GM21576 (cell line): ENCODE data around the gene ENO4.

Experiments used
- ATAC-seq: cut with Tn5 transposase; IDR thresholded peaks from one replicate; pipeline ENCODE4 v1.9.1; 2021; ENCODE audit warnings: mild to moderate bottlenecking, moderate library complexity; ENCODE audit not compliant: unreplicated experiment

Gene ENO4, protein sequence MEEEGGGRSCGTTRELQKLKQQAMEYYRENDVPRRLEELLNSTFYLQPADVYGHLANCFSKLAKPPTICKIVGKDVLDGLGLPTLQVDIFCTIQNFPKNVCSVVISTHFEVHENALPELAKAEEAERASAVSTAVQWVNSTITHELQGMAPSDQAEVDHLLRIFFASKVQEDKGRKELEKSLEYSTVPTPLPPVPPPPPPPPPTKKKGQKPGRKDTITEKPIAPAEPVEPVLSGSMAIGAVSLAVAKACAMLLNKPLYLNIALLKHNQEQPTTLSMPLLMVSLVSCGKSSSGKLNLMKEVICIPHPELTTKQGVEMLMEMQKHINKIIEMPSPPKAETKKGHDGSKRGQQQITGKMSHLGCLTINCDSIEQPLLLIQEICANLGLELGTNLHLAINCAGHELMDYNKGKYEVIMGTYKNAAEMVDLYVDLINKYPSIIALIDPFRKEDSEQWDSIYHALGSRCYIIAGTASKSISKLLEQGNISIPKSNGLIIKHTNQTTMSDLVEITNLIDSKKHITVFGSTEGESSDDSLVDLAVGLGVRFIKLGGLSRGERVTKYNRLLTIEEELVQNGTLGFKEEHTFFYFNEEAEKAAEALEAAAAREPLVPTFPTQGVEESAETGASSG

GRCh38 chr10:116849248-116850057 is at the start of gene ENO4:
Gene ENO4 (plus strand): TSS chr10:116849499. CDS start chr10:116849567, 68 bp downstream.
- ATAC-seq = peak; percentile 50

GRCh38 chr10:116800286-116800929 is 48.9 kb upstream of the ENO4 start:
- ATAC-seq = no peak

GRCh38 chr10:116801658-116802057 is 47.6 kb upstream of the ENO4 start:
- no peak for ATAC-seq

GRCh38 chr10:116802474-116802873 is 46.8 kb upstream of the ENO4 start:
- ATAC-seq = no peak

DNA sequence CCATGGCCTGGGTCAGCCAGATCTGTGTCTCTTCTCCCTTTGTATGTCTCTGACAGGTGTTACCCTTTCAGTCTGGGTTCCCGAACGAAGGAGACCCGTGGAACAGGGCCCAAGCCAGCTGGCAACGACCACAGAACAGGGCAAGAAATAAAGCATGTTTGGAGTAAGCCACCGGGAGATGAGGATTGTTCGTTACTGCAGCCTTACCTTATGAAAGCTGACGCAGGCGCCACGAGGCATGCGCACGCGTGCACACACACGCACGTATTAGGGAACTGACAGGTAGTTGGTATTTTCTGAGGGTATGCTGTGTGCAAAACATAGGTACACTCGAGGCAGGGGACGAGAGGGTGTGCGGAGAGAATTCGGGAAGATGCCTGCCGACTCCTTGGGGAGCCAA is 46.4 kb upstream of the ENO4 start:
- ATAC-seq = no peak

DNA sequence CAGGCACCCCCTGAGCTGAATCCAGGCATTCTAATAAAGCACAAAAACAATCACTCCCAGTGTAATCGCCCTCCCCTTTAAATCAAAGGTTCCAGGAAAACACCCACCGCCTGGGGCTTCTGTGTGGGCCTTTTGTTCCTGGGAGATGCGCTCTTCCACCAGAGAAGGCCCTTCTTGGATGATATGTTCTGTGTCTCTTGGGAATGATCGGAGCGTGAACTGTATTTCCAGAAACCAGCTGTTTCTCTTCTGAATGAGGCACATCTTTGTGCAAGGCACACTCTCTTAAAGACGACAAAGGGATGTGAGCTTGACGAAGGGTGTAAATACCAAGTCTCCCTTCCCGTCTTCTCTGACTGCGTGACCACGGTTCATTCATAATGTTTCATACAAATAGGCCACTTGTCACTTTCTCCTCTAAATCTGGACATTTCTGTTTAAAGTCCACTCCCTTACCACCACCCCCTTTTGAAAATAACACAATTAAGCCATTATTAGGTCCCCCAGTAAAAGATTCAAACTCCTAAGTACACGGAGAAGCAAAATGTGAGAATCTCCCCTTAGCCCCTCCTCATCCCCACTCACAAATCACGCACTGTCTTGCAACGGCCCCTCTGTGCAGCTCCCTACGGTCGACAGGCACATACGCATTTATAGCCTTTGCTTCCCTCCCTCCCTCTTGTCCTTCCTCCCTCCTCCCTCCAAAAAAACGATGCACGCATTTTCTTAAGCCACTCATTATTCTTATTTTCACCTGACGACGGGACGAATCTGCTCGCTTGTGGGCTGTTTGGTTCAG is 45.6 kb upstream of the ENO4 start:
- no peak for ATAC-seq

- ATAC-seq = no peak
Observed at GRCh38 chr10:116808706-116809105, 40.6 kb upstream of the ENO4 start.

DNA sequence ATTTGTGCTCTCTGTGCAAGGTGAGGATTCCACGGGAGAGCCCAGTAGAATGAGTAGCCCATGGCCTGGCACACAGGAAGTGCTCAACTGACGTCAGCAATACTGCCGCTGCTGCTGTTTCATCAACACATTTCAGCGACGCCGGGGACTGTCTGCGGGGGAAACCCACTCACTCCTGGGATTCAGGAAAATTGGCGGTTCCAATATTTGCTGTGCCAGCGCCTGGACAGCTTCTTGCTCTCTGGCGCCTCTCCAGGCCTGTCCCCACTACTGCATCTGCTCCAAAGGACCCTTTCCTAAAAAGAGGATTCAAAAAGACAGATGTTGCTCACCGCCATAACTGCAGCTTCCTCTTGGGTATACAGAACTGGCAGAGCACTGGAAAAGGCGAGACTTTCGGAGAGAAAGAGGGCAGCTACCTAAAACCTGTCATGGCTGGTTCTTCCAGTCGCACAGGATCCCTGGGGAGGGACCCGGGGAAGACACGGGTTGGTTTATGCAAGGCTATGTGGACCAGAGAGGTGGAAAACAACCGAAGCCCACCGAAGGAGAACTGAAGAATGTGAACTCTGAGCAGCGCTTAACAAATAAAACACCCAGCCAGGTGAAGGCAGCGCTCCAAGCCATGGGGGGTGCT is 39.7 kb upstream of the ENO4 start:
- no peak for ATAC-seq

GRCh38 chr10:116810120-116810500 is 39.2 kb upstream of the ENO4 start:
- no peak for ATAC-seq

DNA sequence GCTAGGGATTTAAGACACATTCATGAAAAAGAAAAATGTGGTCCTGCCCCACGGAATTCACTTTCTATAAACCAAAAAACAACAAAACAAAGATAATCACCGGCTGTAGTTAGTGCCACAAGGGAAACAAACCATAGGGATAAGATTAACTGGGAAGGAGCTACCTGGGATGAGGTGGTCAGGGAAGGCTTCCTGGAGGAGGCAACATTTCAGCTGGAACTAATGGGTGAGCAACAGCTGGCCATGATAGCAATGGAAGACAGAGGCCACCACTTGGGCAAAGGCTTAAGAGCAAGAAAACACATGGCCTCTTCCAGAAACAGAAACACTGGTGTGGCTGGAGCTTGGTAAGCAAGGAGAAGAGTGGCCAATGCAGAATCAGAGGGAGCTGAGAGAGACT is 38.4 kb upstream of the ENO4 start:
- ATAC-seq = no peak

GRCh38 chr10:116811691-116812090 is 37.6 kb upstream of the ENO4 start:
- no peak for ATAC-seq

DNA sequence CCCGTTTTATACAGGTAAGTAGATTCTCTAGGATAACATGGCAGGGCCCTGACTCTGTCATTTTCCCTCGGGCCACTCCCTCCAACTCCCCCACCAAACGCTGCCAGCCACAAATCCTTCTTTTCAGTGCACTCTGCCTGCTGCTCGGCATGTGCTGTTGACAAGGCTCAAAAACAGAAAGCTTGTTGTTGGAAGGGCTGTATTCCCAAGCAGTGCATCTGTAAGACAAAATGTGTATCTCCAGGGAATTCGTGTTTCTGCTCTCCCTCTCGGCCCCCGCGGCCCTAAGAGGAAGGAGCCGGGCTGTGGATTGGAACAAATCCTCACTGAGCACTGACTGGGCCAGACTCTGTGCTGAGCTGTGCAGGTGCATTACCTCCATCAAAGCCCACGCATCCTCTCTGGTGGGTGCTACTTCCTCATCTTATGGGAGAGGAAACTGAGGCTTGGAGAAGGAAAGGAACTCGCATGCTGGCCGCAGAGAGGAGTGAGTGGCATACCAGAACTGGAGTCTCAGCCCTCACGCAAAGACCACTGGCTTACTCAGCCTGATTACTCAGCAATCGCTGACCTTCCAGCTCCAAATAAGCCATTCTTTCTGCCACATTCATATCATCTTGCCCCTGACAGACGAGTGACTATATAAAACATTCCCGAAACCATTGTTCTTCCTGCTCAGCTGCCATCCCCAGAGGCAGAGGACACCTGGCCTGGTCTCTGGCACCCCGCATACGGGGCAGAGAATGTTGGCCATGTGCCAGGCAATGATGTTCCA is 33.5 kb upstream of the ENO4 start:
- ATAC-seq = no peak

DNA sequence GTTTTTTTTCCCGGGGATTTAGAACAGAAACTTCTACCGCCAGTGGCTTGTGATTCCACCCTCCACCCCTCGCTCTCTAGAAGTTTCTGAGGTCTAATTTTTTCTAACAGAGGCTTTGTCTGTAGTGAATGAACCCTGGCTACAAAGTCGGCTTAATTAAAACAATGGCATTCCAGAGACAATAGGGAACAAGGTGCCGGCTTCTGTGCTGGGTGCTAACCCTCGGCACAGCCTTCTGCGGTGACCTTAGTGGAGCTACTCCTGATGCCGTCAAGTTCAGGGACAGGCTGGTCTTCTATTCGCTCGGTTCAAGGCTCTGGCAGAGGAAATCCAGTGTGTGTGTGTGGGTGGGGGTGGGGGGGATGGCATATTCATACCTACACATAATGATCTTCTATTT is 32.1 kb upstream of the ENO4 start:
- no peak for ATAC-seq

DNA sequence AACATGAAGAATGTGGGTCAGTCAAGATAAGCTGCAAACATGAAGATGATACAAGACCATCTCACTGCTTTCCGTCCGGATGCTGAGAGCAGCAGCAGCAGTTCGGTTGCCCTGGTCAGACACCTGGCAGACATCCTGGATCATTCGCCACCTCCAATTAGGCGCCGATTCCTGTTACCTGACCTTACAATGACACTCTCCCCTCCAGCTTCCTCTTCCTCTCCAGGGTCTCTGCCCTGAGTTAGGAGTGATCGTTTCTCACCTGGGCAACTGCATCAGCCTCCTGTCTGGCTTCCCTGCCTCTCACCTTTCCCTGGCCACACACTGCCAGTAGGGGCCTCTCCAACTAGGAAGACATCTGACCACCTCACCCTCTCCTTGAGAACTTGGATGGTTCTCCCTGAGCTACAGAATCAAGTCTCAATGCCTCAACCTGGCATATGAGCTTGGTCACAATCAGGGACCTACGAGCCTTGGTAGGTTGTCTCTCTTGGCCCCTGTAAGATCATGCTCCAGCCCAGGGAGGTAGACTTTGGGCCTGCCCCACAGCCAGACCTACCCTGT is 31.4 kb upstream of the ENO4 start:
- ATAC-seq = no peak

DNA sequence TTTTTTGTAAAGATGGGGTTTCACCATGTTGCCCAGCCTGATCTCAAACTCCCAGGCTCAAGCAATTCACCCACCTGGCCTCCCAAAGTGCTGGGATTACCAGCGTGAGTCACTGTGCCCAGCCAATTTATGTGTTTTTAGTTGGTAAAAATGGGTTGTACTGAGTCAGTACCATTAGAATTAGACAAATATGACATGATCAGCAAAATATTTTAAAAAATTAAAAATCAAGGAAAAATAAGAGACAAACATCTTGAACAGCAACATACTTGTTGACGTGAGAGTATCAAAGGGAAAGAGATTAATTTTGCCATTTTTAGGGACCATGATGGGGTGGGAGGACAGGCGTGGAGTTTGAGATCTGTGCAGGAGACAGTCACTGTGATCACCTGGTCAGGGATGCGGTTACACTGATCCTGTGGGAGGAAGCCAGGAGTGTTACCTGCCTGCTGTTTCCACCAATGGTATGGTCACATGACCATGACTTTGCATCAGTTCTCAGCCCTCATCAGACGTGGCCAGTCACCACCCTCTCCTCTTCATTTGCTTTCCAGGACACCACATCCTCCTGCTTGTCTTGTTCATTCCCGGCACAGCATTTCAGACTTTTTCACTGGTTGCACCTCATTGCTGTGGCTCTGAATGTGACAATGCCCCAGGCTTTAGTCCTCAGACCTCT is 29.2 kb upstream of the ENO4 start:
- ATAC-seq = no peak

- ATAC-seq = no peak
Observed at GRCh38 chr10:116825901-116826300, 23.4 kb upstream of the ENO4 start.

DNA sequence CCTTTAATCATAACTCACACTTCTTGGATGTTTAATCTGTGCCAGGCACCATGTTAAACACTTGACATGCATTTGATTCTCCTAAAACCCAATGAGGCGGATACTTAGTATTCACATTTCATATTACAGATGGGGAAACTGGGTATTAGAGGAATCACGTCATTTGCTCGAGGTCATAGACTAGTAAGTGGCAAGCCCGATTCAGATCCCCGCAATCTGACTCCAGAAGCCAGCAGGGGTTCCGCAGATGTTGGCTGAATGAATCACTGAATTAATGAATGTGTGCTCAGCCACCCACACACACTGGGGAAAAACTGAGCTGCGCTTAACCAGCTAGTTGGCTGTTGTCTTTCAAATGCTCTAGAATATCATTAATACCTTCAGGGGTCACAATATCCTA is 22.5 kb upstream of the ENO4 start:
- no peak for ATAC-seq

DNA sequence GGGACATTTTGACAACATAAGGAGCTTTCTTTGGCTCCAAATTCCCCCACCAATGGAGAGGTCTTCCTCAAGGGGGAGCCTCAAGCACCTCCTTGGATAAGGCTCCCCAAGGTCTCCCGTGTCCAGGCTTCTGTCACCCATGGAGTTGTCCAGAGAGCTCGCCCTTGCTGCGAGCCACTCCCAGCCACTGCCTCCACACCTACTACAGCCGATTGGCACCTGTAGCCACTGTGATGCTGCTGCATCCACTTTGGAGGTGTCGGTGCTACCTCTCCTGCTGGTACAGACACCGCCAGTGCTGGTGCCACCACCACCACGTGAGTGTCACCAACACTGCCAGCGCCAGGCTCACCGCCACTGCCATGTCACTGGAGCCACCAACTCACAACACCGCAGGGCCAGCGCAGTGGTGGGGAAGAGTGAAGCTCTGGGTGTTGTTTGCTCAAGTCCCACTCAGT is 22.1 kb upstream of the ENO4 start:
- ATAC-seq = no peak
